ENCODE data around the gene NTN1.

- TF ChIP-seq CTCF (IDR thresholded peaks at IDR 0.05) = no peak
- no peak for TF ChIP-seq POLR2A (IDR thresholded peaks at IDR 0.05)
- TF ChIP-seq EP300 (IDR thresholded peaks at IDR 0.05) = no peak
Measured at GRCh38 chr17:9035249-9035648, 13.9 kb downstream of the NTN1 start.
